Coronary artery (tissue), 2 donors: ENCODE measurements around the gene PRX.

Experiments
- DNase-seq: peaks from one replicate; pipeline ENCODE4 v3.0.0-alpha.2; 2017; ENCODE audit warnings: low spot score
- H3K27ac ChIP-seq, 2 donors: fragments of 200-600 bp; sonication (generic); one replicate each; pipeline ENCODE4 v1.5.1; 2016 to 2019
- H3K4me3 ChIP-seq: fragments of 200-600 bp; sonication (generic); 2 replicates; pipeline ENCODE4 v1.5.1; 2016; ENCODE audit warnings: mild to moderate bottlenecking, moderate library complexity
- CTCF ChIP-seq: fragments of 200-600 bp; sonication (generic); IDR thresholded peaks from one replicate; pipeline ENCODE4 v1.5.1; 2019; ENCODE audit warnings: antibody characterized with exemption

PRX gene

GRCh38 chr19:40398417-40399131 is 14.6 kb downstream of the PRX start:
- no peak for TF ChIP-seq CTCF
- H3K4me3 ChIP-seq, result no peak overlapping the region
- no peak for DNase-seq
- H3K27ac ChIP-seq, result no peak overlapping the region

GRCh38 chr19:40397568-40397906 is 15.6 kb downstream of the PRX start:
- TF ChIP-seq CTCF, result no peak
- Histone ChIP-seq H3K4me3 (no peak overlapping the region), H3K27ac (no peak overlapping the region)
- no peak for DNase-seq

GRCh38 chr19:40396886-40397567 is 16.2 kb downstream of the PRX start:
- H3K4me3 ChIP-seq, result no peak overlapping the region
- TF ChIP-seq CTCF, result no peak
- DNase-seq, result no peak
- H3K27ac ChIP-seq, result no peak overlapping the region

GRCh38 chr19:40395956-40396355 is 17.2 kb downstream of the PRX start:
- H3K27ac ChIP-seq, result no peak overlapping the region
- no peak for DNase-seq
- TF ChIP-seq CTCF, result no peak
- H3K4me3 ChIP-seq, result no peak overlapping the region

- TF ChIP-seq CTCF, result no peak
- H3K27ac ChIP-seq, result no peak overlapping the region
- no peak for DNase-seq
- no peak overlapping the region for H3K4me3 ChIP-seq
Measured at GRCh38 chr19:40394816-40395210, 18.4 kb downstream of the PRX start.

- H3K27ac ChIP-seq, result no peak overlapping the region
- no peak for DNase-seq
- no peak for TF ChIP-seq CTCF
- no peak overlapping the region for H3K4me3 ChIP-seq
Measured at GRCh38 chr19:40393894-40394815, 19.0 kb downstream of the PRX start.
